HG03565 (cell line): ENCODE results near the gene FRMD4A.

Experiments
- ATAC-seq: cut with Tn5 transposase; IDR thresholded peaks from one replicate; pipeline ENCODE4 v1.9.1; 2021; ENCODE audit warnings: mild to moderate bottlenecking, moderate library complexity; ENCODE audit not compliant: unreplicated experiment

The FRMD4A gene

GRCh38 chr10:14296065-14296709, 34.5 kb downstream of the FRMD4A start:
- no peak for ATAC-seq

GRCh38 chr10:14294347-14295059, 36.2 kb downstream of the FRMD4A start:
- no peak for ATAC-seq

DNA sequence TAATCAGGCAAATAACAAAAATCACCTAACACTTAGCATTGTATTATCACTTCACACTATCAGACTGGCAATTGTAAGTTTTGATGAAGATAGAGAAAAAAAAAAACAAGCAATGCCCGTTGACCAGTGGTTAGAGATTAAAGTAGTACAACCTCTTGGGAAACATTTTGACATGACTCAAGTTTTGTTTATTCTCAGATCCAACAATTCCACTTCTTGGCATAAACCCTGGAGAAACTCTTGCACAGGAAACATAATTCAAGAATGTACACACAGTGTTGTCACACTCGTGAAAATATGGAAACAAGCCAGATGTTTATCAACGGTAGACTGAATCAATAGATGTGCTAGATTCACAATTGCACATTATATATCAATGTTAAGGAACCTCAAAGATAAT, 37.2 kb downstream of the FRMD4A start:
- ATAC-seq = no peak

DNA sequence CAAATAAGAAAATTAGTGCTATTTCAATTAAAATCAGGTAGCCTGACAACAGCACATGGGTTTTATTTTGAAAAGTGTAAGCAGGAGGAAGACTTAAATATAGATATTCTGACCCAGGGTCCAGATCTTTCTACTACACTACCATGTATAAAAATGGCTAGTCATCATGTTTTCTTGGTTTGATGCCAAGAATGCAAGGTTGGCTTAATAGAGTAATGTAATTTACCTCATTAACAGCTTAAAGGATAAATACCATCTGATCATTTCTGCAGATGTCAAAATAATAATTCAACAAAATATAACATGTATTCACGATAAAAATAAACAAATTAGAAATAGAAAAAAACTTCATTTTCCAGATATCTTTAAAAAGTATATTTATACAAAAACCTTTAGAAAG, 39.4 kb downstream of the FRMD4A start:
- no peak for ATAC-seq

GRCh38 chr10:14285941-14286560, 44.7 kb downstream of the FRMD4A start:
- ATAC-seq = no peak

DNA sequence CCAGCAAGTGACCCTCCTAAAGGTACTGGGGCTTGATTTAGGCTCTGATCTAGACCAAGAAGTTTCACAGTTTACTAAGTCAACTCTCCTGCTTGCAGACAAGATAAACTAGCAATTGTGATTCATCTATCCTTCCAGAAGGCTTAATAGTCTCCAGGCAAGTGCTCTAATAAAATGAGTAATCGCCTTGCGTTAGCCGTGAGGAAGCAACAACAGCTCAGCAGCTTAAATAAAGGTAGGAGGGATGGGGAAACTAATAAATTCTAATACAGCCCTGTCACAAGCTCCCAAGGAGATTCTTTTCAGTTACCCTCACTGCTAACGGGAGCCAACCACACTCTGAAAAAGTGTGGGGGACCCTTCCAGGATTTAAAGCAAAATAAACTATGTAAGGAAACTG, 48.4 kb downstream of the FRMD4A start:
- no peak for ATAC-seq

DNA sequence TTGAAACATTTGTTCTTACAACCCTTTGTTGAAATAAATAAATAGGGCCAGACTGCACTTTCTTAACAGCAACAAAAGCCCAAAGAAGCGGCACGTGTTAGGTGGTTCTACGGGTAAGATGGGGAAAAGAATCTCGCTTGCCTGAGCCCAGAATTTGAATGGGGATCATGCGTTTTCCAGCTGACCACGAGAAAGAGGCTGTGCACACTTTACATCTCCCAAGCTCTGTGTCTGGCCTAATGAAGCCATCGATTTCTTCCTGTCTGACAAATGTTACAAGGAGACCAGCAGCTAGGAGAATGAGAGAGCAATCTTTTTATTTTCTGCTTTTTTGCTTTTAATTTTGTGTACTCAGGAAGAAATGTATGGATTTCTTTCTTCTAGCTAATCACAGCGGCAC, 52.2 kb downstream of the FRMD4A start:
- ATAC-seq = no peak

DNA sequence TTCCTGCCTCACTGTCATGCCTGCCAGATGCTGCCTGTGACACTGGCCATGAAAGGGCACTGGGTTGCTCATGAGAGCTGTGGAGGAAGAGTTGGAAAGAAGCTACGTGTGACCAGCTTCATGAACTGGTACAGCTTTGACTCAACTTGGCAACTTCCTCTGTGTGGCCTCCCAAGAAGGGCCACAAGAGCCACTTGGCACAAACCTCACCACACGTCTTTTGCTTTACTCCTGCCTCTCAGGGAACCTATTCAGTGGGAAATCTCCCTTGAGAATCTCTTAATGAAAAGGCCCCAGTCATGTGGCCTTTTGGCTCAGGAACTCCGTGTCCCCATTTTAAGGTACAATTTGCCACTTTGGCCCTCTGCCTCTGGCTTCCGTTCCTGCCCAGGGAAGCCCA, 54.5 kb downstream of the FRMD4A start:
- no peak for ATAC-seq

GRCh38 chr10:14271621-14272020, 59.1 kb downstream of the FRMD4A start:
- ATAC-seq = no peak

DNA sequence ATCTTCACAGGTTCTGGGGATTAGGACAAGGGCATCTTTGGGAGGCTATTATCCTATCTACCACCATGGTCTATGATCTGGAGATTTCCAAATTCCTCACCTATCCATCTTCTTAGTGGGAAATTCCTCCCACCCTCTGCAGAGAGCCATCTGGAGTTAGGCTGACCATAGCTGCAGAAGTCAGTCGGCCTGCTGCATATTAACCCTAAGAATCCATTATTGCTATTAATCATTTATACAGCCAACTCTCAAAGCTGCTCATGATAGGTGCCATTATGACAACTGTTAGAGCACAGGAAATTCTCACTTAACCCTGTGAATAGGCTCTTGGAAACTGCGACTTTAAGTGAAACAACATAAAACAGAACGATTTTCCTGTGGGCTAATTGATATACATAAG, 60.4 kb downstream of the FRMD4A start:
- ATAC-seq = no peak

GRCh38 chr10:14265709-14266108, 65.0 kb downstream of the FRMD4A start:
- ATAC-seq = no peak

DNA sequence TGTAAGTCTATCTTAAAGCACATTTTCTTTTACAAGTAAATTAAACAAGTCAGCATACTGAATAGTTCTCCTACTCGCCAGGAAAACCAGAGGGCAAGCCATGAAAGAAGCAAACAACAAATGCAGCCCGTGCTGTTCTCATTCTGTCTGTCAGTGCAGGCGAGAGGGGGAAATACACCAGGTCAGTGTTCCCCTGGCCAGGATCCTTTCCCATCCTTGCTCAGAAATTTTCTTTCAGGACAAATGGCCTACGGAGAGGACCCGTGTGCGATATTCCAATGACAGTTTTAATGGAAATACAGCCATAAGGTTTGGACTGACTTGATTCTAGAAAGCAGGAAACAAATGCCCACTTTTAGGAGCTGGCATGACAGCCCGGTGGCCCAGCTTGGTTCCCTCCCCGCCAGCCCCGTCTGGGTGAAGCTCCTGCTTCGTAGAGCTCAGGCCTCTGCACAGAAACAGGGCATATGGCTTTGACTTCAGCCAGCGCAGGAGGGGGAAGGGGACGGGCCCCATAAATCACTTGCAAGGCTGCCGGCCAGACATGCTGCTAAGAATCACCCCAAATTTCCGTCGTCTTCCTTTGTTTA, 67.8 kb downstream of the FRMD4A start:
- ATAC-seq = no peak

GRCh38 chr10:14261336-14261735, 69.4 kb downstream of the FRMD4A start:
- ATAC-seq = no peak

- no peak for ATAC-seq
Observed at GRCh38 chr10:14259696-14260566, 70.8 kb downstream of the FRMD4A start.

DNA sequence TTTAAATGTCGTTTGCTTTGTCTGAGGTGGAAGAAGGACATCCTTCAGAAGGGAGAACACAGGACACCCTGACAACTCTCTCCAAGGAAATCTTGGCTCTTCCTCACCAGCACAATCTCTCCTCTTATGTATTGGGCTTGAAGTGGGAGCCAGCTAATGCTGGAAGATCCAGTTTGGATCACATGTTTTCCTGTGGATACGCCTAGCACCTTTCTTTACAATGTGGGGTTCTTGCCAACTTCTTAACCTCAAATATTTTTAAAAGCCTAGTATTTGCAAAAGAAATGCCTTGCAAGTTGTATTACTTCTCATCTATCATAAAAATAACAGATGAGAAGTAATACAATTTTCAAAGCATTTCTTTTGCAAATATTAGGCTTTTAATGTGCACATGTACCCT, 76.4 kb downstream of the FRMD4A start:
- ATAC-seq = no peak

GRCh38 chr10:14253711-14254110, 77.0 kb downstream of the FRMD4A start:
- ATAC-seq = no peak

GRCh38 chr10:14253079-14253478, 77.6 kb downstream of the FRMD4A start:
- ATAC-seq = no peak

DNA sequence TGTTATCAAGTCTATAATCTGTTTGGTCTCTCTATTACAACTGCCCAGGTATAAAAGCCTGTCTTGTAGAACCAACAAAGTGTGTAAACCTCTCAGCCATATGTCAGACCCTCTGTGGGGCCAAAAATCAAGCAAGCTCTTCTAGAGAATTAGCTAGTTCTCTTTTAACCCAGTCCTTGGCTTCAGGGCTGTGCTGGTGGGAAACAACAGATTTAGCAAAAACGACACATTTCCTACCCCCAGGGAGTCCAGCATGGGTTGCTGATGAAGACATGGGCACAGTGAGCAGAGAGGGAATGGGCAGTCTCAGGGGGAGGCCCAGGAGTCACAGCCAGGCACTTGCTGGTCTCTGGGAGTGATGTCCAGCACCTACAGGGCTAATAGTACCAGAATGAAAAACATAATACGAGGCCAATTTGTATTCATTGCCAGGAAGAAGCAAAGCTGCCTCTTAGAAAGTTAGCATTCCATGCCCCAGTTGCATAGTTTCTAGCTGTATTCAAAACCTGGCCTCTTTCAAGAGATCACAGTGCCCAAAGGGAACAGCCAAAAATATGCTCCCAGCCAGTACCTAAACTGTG, 80.1 kb downstream of the FRMD4A start:
- ATAC-seq = no peak

GRCh38 chr10:14247377-14248116, 83.2 kb downstream of the FRMD4A start:
- no peak for ATAC-seq

DNA sequence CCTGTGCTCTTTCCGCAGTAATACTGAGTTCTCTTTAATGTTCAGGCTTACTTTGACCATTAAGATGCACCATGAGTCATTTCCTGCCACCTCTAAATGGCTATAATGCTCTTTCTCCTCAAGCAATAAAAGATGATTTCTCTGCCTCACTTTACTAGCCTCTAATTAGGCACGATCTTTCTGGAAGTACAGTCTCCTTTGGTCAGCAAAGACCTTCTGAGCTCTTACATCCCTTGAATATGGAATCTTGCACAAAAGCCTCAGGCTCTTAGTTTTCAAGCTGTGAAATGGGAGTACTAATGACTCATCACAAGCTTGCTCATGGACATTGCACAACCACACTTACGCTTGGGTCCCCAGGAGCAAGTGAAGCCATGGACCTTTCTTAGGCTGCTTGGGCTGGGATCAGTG, 85.9 kb downstream of the FRMD4A start:
- no peak for ATAC-seq
